OCI-LY1 (cell line): ENCODE measurements around the gene PCIF1.

ENCODE experiments used
- CTCF ChIP-seq: fragments of 200-600 bp; sonication (generic), shearing (Covaris generic); IDR thresholded peaks from 2 replicates; pipeline ENCODE4 v1.5.1; 2017; ENCODE audit warnings: mild to moderate bottlenecking, antibody characterized with exemption, low read length, moderate library complexity, mixed read lengths
- EZH2 ChIP-seq: fragments of 200-600 bp; sonication (generic), shearing (Covaris generic); IDR thresholded peaks from 2 replicates; pipeline ENCODE4 v1.8.0; 2017; ENCODE audit warnings: borderline replicate concordance, mixed run types, mild to moderate bottlenecking, antibody characterized with exemption, low read length, moderate library complexity, mixed read lengths

GRCh38 chr20:45938727-45939438, 4.4 kb downstream of the PCIF1 start:
- TF ChIP-seq CTCF (no peak), EZH2 (no peak)
